DMS79 (cell line): ENCODE measurements around the gene RGMA.

Experiments used
- DNase-seq: peaks from one replicate; lab custom pipeline; 2025; lab: John Stamatoyannopoulos, UW

Gene RGMA, protein sequence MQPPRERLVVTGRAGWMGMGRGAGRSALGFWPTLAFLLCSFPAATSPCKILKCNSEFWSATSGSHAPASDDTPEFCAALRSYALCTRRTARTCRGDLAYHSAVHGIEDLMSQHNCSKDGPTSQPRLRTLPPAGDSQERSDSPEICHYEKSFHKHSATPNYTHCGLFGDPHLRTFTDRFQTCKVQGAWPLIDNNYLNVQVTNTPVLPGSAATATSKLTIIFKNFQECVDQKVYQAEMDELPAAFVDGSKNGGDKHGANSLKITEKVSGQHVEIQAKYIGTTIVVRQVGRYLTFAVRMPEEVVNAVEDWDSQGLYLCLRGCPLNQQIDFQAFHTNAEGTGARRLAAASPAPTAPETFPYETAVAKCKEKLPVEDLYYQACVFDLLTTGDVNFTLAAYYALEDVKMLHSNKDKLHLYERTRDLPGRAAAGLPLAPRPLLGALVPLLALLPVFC

DNA sequence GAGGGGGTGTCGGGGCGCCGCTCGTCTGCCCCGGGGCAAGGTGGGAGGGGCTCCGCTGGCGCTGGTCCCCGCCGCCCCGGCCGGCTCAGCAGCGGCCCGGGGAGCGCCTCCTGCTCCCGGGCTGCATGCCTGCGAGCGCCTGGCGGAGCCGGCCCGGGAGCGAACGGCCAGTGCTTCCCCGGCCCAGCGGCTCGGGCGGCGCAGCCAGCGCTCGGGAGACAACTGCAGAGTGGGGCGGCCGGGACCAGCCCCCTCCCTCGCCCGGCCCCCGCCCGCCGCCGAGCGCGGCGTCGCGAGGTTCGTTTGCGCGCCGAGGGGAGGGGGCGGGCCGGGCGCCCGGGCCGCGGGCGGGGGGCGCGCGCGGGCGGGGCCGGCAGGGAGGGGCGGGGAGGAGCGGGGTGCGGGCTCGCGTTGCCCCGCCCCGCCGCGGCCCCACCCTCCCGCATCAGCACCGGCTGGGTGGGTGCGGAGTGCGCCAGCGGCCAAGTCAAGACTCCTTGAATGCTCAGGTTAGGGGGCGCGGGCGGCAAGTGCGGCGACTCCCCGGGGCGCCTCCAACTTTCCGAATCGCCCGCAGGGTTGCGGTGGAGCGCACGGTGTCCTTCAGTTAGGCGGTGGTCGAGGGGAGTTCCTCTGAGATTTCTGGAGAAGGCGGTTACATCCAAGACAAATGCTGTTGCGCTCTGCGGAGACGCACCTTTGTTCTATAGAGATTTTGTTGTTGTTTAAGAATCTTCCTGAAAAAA lies at the start of gene RGMA:
Gene RGMA, minus strand, starts transcription at position 231 of the 746 bp plus-strand sequence. CDS start 279 bp downstream, outside the sequence.
- DNase-seq = no peak

DNA sequence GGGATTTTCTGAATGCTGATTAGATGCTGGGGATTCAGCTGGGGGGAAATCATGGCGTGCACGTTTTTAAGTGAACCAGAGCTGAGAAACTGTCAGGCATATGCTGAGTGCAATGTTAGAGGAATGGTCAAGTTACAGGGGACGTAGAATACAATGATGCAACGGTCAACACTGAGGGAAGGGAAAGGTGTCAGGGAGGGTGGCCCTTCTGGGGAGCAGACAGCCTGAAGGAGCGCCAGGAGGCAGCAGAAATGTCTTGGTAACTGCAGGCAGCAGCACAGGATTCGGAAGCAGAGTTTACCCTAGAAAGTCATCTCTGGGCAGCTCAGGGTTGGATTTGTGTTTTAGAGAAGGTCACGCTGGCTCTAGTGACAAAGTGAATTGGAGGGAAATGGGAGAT lies 47.6 kb upstream of the RGMA start:
- DNase-seq = no peak

DNA sequence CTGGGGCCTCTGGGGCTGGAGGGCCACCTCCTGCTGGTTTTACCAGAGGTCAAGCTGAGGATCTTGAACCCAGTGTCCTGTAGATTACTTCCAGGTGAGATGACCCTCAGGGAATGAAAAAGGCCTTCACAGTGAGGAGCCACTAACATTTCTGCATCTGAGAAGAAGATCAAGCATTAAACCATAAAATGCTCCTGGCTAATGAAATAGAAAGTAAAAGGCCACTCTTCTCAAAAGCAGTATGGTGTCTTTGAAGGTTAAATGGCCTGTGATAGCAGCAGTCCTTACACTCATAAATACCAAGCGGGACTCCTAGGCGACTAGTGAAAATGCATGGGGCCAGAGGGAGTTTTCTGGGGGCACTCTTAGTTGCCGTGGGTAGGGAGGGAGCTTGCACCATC lies 47.0 kb upstream of the RGMA start:
- DNase-seq = no peak

DNA sequence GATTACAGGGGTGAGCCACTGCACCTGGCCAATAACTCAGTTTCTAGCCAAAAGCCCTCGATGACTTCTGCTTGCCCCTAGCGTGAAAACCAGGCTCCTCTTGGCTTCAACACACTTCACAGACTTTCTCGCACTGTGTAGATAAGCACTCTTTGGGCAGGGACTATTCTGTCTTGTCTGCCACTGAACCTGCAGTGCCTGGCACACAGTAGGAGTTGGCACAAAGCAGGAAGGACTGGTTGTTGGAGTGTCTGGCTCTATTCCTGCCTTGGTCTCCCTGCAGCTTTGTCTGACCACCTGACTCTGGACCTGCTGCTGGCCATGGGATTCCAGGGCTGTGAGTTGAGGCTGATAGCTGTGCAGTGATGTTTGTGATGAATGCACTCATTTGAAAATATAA lies 46.4 kb upstream of the RGMA start:
- no peak for DNase-seq

DNA sequence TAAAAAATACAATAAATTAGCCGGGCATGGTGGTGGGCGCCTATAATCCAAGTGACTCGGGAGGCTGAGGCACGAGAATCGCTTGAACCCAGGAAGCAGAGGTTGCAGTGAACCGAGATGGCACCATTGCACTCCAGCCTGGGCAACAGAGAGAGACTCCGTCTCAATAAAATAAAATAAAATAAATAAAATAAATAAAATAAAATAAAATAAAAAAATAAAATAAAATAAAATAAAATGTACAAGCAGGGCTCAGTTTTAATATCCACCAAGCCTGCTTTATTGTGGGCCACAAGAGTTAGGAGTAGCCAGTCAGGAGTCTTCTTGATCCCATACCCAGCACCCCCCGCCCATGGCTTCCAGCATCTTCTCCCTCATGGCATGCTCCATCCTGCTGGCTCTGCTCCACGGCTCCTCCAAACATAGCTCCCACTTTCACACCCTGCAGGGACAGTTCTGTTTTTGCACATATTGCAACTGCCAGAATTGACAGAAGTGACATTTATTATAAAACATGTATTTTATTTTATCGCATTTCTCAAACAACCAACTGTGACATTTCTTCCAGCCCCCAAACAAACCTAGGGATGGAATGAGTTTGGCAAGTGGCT lies 42.6 kb upstream of the RGMA start:
- no peak for DNase-seq

DNA sequence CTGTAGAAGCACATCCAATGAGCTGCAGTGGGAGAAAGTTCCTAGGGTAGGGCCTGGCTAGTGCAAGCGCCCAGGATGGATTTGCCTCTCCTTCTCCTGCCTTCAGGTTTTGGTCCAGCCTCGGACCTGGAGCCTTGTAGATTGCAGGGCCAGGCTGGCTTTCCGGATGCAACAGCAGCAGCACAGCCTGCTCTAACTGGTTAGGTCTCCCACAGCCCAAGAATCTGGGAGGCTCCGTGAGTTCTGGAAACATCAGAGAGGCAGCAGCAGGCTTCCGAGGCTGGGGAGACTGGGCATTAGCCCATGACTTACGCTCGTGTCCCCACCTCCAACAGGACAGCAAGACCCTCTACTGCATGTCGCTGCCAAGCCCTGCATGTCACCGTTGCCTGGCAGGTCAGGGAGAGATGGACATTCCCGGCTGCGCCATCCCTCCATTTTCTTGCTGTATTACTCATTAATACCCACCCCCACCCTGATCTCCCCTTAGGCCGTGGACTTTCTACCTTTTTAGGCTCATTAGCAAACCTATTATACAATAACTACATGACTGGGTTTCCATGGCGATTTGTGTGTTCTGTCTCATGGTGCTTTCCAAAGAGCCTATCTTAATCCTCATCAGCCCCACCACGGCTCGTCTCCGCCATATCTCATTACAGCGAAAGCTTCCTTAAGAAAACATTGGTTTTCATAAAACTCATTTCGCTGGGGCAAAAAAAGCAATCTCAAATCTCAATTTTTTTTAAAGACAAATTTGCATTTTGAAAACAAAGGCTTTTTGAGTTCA lies 40.9 kb upstream of the RGMA start:
- no peak for DNase-seq

DNA sequence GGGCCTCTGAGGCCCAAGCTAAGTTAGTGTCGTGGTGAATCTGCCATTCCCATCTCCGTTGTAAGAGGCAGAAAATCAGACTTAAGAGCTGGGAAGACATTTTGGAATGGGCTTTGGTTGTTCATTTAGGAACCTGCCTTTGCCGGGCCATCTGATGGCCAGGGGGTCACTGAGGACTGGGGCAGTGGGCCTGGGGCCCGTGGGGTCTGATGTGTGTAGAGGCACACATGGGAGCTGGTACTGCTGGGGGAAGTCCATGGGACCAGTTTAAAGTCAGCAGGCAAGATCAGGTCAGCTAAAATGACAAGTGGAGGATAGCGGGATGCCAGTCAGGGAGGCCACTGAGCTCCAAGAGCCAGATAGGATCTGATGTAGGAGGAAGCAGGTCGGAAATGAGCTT lies 38.3 kb upstream of the RGMA start:
- DNase-seq = no peak

DNA sequence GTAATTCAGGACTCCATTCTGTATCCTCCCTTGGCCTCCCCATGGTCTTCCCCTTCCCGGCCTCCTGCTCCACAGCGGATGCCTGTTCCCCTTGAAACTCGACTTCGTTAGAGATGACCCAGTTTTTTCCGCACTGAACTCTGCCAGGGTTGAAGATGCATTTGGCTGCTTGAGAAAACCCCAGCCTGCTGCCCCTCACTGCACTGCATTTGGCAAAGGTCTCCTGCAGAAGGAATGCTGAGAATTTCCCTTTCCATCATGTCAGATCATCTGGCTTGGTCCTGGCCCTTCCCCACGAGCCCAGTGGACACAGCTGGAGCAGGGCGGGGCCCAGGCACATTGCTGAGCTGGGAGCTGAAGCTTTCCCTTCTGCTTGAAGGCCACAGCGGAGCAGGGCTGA lies 37.6 kb upstream of the RGMA start:
- no peak for DNase-seq

DNA sequence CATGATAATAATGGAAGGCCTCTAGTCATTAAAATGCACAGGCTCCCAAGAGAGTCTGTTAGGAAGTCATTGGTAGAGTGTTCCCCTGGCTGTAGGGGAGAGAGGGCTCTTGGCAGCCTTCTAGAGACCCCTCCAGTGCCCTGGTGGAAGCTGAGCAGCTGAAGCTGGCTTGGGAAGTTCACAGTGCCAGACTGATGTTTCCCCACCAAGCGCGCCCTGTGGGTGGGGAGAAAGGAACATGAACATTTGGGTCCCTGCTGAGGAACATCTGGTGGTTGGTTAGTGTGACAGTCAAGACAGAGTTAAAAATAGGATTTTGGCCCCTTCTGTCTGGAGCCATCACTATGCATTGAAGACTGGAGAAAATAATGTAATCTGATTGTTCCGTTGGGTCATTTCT lies 37.1 kb upstream of the RGMA start:
- DNase-seq = no peak

DNA sequence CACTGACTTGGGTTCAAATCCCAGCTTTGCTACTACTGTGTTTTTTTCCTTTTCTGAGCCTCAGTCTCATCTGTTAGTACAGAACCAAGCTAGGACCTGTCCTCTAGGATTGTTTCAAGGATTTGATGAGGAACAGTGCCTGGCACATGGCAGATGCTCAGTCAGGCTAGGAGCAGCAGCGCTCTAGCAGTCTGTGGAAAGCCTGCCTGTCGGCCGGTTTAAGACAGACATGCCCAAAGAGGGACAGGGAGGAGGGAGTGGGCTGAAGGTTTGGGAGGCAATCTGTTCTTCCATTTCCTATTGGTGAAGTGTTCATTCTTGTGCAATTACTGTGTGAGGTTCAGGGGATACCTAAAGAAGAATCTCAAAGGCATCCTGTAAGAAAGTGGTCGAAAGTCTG lies 35.1 kb upstream of the RGMA start:
- no peak for DNase-seq

DNA sequence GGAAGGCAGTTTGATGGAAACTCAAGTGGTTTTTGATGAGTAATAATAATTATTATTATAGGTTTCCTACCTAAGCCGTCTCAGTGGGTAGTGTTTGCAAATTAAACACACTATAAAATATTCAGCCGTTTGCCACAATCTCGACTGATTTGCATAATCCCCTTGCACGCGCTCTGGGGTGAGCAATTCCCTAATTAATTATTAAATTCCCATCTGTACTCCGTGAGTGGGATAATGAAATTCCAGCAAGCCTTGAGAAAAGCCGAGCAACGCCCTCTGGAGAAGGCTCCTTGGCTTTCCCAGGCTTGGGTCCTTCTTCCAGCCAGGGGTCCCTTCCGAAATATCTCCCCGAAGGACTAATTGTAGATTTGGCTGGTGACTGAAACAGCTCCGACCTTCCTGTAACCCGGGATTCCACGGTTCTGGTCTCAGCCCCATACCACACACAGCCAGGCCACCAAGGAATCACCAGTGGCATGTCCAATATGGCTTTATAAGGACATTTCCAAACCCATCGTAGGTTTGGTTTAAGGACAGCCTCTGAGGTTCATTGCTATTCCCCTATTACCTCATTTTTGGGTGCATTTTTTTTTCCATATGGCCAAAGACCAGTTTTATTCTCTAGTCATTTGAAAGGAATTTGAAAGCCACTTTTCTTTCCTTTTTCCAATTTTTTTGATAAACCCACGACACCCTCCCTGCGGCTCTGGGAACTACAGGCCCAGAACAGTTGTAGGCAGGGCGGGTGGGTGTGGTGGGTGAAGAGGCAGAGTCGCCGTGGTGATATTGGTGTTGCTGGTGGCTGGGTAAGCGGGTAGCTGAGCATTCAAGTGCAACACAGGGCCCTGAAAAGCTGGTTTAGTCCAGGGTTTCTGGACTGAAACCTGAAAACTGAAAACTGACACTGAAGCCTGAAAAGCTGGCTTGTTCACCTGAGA lies 33.2 kb upstream of the RGMA start:
- no peak for DNase-seq

DNA sequence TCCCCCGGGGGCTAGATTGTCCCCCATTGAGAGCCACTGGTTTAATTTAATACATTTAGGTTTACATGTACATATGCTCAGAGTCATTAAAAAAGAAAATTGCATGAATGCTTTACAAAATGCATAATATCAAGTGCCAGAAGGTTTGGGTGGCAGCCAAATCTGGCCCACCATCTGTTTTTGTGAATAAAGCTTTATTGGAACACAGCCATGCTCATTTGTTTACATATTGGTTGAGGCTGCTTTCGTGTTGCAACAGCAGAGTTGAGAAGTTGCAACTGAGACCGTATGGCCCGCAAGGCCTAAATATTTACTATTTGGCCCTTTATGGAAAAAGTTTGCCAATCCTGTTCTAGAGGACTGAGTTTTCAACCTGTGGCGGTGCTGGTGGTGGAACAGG lies 32.1 kb upstream of the RGMA start:
- no peak for DNase-seq

DNA sequence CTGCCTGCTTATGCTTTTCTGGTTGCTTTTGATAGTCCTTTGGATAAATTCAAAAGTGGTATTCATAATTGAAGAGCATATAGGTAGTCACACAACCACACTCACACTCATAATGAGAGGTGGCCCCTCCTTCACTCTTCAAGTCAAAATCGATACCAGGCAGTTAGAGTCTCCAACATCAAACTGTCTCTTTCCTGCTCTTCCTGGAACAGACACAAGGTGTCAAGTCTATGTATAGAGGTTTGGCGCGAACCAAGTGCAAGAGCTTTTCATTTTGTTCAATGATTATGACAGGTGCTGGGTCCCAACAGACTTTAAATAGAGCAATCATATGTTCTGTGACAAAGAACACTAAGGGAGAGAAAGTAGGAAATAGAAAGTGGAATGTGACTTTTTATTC lies 29.9 kb upstream of the RGMA start:
- no peak for DNase-seq

DNA sequence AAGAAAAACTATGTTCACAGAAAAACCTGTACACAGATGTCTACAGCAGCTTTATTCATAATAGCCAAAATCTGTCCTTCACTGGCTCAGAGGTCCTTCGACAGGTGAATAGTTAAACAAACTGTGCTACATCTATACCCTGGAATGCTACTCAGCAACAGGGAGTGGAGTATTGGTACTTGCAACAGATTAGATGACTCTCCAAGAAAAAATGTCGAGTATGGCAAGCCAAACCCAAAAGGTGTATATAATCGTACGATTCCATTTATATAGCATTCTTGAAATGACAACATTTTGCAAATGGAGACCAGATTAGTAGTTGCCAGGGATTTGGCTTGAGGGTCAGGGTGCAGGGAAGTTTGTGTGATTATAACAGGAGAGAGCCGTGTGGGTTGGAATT lies 22.4 kb upstream of the RGMA start:
- no peak for DNase-seq

DNA sequence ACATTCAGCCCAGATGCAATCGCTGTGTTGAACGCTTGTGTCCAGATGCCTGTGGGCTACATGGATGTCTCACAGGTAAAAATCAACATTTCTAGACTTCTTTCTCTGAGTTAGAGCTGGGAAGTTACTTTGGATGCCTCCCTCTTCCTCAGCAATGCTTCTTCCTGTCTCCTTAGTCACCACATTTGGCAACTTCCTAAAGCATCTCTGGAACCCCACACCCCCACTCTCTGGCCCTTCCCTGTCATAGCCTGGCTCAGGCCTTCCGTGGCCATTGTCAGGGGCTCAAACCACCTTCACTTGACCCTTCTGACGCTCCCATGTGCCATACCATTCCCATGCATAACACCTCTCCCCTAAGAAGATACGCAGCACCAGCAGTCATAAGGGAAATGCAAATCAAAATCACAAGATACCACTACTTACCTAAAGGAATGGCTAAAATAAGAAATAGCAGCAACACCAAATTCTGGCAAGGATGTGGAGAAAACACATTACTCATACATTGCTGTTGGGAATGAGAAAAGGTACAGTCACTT lies 21.6 kb upstream of the RGMA start:
- DNase-seq = no peak

DNA sequence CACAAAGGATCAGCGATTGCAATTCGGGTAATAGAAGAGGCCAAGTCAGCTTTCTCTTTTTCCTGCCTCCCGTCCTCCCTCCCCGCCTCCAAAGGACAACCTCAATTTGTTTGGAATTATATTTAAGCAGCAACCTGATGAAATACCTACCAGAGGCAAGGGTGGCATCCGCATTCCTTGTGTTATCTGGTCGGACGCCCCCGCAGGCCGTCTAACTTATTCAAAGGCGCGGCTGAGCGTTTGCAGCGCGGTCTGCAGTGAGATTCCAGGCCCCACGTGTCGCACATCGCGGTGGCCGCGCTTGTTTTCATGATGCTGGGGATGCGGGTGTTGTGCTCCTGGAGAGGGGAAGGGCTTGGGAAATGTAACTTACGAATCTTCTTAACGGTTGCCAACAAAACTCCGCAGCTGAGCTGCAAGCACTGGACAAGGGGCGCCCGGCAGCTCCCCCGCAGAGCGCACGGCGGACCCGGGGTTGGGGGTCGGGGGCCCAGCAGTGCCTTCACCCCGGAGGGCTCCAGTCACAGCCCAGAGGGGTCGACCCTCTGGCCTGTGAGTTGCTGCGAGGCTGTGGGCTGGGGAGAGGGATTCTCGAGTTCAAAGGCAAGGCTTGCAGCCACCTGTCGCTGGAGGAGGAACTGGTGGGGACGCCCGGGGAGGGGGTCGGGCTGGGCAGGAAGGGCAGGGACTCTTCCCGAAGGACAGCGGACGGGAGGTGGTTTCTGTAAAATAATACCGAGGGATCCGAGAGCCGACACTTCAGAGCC lies 20.5 kb upstream of the RGMA start:
- no peak for DNase-seq

DNA sequence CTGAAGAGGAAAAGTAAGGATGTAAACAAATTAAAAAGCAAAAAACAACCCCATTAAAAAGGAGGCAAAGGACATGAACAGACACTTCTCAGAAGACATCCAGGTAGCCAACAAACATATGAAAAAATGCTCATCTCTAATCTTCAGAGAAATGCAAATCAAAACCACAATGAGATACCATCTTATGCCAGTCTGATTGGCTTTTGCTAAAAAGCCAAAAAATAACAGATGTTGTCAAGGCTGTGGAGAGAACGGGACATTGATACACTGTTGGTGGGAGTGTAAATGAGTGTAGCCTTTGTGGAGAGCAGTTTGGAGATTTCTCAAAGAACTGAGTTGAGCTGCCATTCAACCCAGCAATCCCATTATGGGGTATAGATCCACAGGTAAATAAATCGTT lies 18.6 kb upstream of the RGMA start:
- no peak for DNase-seq

DNA sequence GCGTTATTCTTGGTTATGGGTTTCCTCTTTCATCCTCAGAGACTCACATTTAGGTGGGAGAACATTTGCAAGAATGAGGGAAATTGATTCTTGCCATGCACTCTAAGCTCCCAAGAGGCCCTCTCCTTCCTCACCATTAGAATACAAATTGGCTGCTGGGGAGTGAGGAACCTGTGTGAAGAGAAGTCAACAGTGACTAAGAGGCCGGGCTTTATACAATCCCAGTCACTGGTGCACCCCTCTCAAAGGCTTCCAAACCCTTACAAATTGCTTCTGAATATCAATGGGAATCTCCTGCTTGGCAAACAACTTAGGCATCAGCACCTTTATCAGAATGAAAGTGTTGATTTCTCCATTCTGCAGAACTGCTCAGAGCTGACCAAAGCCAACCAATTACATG lies 16.5 kb upstream of the RGMA start:
- no peak for DNase-seq

DNA sequence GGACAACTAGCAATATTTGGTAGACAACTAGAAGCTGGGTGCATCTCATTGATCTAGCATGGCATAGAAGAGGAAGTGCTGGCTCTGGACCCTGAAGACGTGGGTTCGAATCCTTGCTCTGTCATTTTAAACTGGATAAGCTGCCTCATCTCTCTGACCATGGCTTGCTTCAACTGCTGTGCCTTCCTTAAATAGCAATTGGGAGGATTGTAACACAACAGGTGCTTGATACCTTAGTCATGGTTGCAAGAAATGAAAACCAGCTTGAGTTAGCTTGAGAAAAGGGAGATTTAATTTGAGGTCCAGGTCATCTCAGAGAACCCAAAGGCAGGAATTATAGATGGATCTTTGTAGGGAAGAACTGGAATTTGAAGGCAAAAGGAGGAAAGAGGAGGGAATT lies 14.8 kb upstream of the RGMA start:
- DNase-seq = no peak

DNA sequence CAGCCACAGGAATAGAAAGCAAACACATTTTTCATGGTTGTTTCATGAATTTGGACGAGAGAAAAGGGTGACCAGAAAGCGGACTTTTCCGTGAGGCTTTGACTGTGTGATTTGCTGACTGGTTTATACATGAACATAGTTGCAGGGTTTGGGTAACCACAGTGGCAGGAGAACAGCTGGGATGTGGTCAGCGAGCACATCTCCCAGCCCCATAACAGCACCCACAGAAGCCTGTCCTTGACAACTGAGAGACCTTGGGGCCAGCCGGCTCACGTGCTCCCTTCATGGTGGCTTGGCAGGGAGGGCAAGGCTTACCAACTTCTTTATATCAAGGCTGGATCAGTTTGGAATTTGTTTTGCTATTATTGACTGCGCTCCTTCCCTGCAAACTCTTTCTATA lies 13.2 kb upstream of the RGMA start:
- DNase-seq = no peak
